Gastrocnemius medialis (tissue), 4 donors: ENCODE results near the gene MAPK11. TPM values are rescaled to one million over a fixed set of nuclear protein-coding genes. Genes with fewer than 3 reads are reported as not detected.

ENCODE experiments used
- ATAC-seq, 2 donors: fragments of 150-250 bp; one replicate each; pipeline ENCODE4 v1.9.1; 2016
- DNase-seq, 2 donors: peaks; one replicate each; pipeline ENCODE4 v3.0.0-alpha.2; 2019
- H3K27ac ChIP-seq, 4 donors: fragments of 200-600 bp; sonication (generic); 1 replicate in 1 of 4; 2 replicates in 3 of 4; pipeline ENCODE4 v1.5.1; 2016 to 2018; ENCODE audit warnings: mild to moderate bottlenecking in 2 of 4, moderate library complexity in 1 of 4
- H3K27me3 ChIP-seq, 3 donors: fragments of 200-600 bp; sonication (generic) in 2 of 3; 1 replicate in 1 of 3; 2 replicates in 2 of 3; pipeline versions ENCODE4 v1.5.1 to v1.6.0; 2016 to 2019; ENCODE audit warnings: mild to moderate bottlenecking in 1 of 3, moderate library complexity in 1 of 3
- H3K36me3 ChIP-seq, 2 donors: fragments of 200-600 bp; sonication (generic) in 1 of 2; one replicate each; pipeline ENCODE4 v1.5.1; 2017 to 2018
- H3K4me1 ChIP-seq, 2 donors: fragments of 200-600 bp; sonication (generic) in 1 of 2; one replicate each; pipeline ENCODE4 v1.5.1; 2016 to 2017; ENCODE audit warnings: mild to moderate bottlenecking in 2 of 2
- H3K4me3 ChIP-seq, 4 donors: fragments of 200-600 bp; sonication (generic) in 3 of 4; 1 replicate in 1 of 4; 2 replicates in 3 of 4; pipeline ENCODE4 v1.5.1; 2016 to 2019; ENCODE audit warnings: mild to moderate bottlenecking in 2 of 4
- H3K9me3 ChIP-seq, 3 donors: fragments of 200-600 bp; sonication (generic) in 2 of 3; 1 replicate in 1 of 3; 2 replicates in 2 of 3; pipeline ENCODE4 v1.5.1; 2016 to 2019
- POLR2A ChIP-seq, 2 donors: fragments of 450-650 bp; IDR thresholded peaks; one replicate each; pipeline ENCODE4 v1.6.1; 2017; ENCODE audit warnings: antibody characterized with exemption in 2 of 2, mild to moderate bottlenecking in 2 of 2, moderate library complexity in 2 of 2
- in situ Hi-C, 4 donors: fragments of 200-750 bp; cut with MboI; loops; one replicate each; pipeline versions ENCODE4 v1.15.0 to v1.8.0; 2017; ENCODE audit warnings: low sequenced_read_pairs in 4 of 4
- intact Hi-C: fragments of 100-400 bp; cut with DNase I; formaldehyde crosslinking; loops from one replicate; pipeline ENCODE4 v1.15.1; 2023; ENCODE audit warnings: low total_unique reads
- total RNA-seq, 4 donors: library from RNA; depleted of rRNA; stranded (reverse); fragments of >200 nt; gene quantifications; one replicate each; pipeline versions ENCODE4 v1.1.0 to v1.2.3, GENCODE V29; 2016
- TF ChIP-seq, protein P1 (sequence below), 5 experiments: fragments of 450-650 bp in 3 of 5; fragments of 200-600 bp in 2 of 5; sonication (generic) in 2 of 5; IDR thresholded peaks in 4 of 5; conservative IDR thresholded peaks in 1 of 5; 1 replicate in 4 of 5; 2 replicates in 1 of 5; pipeline ENCODE4 v1.5.1; 2016 to 2019; ENCODE audit warnings: antibody characterized with exemption in 5 of 5, mild to moderate bottlenecking in 3 of 5, moderate library complexity in 3 of 5

MAPK11 gene
- total RNA-seq, 4 donors from 2014 or later = 1.8 to 4.2 (median 3.4) TPM

DNA sequence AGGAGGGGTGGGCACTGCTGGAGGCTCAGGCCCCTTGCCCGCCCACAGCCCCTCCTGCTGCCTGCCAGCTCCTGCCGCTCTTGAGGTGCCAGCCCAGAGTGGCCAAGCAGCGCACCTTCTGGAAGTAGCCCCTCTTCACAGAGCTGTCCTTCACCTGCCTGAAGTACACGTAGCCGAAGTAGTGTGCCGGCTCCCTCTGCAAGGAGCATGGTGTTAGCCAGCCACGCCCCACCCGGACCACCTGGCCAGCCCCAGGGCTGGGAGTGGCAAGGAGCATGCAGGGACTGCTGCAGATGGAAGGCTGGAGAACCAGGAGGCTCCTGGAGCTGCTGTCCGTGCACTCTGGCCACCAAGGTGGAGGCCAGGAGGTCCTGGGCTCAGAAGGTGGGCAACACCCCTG lies 47.0 kb upstream of the MAPK11 start:
- no peak for ATAC-seq
- H3K9me3 ChIP-seq = no peaks in the 10 kb centered on the region
- DNase-seq = no peak
- in situ Hi-C loops = no loop called here
- intact Hi-C loops = no loop called here
- H3K4me3 ChIP-seq = no peak overlapping the region
- TF ChIP-seq, protein P1, sequence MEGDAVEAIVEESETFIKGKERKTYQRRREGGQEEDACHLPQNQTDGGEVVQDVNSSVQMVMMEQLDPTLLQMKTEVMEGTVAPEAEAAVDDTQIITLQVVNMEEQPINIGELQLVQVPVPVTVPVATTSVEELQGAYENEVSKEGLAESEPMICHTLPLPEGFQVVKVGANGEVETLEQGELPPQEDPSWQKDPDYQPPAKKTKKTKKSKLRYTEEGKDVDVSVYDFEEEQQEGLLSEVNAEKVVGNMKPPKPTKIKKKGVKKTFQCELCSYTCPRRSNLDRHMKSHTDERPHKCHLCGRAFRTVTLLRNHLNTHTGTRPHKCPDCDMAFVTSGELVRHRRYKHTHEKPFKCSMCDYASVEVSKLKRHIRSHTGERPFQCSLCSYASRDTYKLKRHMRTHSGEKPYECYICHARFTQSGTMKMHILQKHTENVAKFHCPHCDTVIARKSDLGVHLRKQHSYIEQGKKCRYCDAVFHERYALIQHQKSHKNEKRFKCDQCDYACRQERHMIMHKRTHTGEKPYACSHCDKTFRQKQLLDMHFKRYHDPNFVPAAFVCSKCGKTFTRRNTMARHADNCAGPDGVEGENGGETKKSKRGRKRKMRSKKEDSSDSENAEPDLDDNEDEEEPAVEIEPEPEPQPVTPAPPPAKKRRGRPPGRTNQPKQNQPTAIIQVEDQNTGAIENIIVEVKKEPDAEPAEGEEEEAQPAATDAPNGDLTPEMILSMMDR (IDR thresholded peaks at IDR 0.05 in 4 of 5, conservative IDR thresholded peaks at IDR 0.05 in 1 of 5) = no peak
- no peak for TF ChIP-seq POLR2A (IDR thresholded peaks at IDR 0.05)
- H3K27ac ChIP-seq = no peak overlapping the region
- H3K27me3 ChIP-seq = no peaks in the 10 kb centered on the region
- no peaks in the 10 kb centered on the region for H3K4me1 ChIP-seq
- no peaks in the 10 kb centered on the region for H3K36me3 ChIP-seq

DNA sequence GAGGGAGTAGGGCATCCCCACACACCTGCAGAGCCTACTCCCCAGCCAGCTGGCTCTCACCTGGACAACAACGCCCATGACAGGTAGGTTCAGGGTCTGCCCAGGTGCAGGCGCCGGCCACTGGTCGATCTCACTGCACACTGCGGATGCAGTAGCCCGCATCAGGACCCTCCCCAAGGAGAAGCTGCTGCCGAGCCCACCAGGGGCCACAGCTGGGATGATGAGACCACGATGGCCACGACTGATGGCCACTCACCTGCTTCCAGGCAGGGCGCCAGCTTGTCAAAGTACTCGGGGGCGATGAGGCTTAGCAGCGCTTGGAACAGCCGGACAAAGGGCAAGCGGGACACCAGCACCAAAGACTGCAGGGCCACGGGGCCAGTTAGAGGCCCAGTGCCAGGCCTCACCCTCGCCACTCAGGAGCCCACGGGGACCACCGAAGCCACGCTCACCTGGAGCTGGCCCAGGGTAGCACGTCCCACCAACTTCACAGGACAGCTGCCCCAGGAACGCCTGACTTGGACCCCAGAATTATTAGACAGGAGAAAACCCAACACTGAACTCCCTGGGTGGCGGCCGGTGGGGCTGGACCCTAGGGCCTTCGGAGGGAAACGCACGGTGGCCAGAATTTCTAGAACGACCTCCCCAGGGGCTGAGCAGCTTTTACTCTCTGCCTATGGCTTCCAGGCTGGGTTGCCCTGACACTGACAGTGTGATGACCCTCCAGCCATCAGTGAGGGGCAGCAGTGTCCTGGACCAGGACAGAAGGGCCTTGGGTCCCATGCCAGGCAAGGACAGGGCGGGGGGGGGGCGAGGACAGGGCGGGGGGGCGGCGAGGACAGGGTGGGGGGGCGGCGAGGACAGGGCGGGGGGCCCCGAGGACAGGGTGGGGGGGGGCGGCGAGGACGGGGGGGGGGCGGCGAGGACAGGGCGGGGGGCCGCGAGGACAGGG lies 46.2 kb upstream of the MAPK11 start:
- no peak overlapping the region for H3K27ac ChIP-seq
- DNase-seq = no peak
- no peak for TF ChIP-seq POLR2A (IDR thresholded peaks at IDR 0.05)
- TF ChIP-seq, protein P1 (IDR thresholded peaks at IDR 0.05 in 4 of 5, conservative IDR thresholded peaks at IDR 0.05 in 1 of 5) = no peak
- intact Hi-C loops (no loop called here), in situ Hi-C loops (no loop called here)
- no peaks in the 10 kb centered on the region for H3K27me3 ChIP-seq
- no peaks in the 10 kb centered on the region for H3K4me1 ChIP-seq
- no peaks in the 10 kb centered on the region for H3K36me3 ChIP-seq
- H3K4me3 ChIP-seq = no peak overlapping the region
- H3K9me3 ChIP-seq = no peaks in the 10 kb centered on the region
- no peak for ATAC-seq

DNA sequence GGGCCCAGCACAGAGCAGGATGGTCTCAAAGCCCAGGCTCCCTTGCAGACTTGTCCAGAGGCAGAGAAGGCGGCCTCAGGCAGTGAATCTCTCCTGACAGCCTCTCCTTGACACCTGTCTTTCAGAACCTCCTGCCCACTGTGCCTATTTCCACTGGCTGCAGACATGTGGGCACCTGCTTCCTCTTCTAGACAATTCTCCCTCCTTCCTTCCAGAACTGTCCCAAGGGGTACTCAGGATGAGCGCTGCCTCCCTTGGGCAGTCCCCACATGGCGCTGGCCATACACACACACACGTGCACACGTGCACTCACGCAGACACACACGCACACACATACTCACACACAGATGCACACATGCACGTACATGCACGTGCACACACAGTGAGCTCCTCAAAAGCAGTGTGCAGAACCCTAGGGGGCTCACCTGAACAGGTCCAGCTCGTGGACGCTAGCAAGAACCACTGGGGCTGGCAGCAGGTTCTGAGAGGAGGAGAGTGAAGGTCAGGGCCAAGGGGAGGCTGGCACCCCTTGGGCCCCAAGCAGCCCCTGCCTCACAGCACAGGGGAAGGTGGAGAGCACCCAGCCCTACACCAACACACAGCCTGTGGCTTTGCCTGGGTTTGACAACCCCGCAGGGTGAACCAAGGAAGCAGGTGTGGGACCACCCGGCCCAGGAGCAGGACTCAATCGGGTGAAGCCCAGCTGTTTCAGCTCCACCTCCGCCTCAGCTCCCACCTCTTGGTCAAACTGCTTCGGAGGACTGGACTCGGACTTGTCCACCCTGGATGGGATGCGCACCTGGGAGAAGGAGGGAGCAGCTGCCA lies 45.3 kb upstream of the MAPK11 start:
- H3K9me3 ChIP-seq = no peaks in the 10 kb centered on the region
- no peaks in the 10 kb centered on the region for H3K36me3 ChIP-seq
- H3K27ac ChIP-seq = no peak overlapping the region
- TF ChIP-seq POLR2A (IDR thresholded peaks at IDR 0.05) = no peak
- TF ChIP-seq, protein P1 (IDR thresholded peaks at IDR 0.05 in 4 of 5, conservative IDR thresholded peaks at IDR 0.05 in 1 of 5) = no peak
- ATAC-seq (no peak), DNase-seq (no peak)
- no peak overlapping the region for H3K4me3 ChIP-seq
- in situ Hi-C loops (no loop called here), intact Hi-C loops (no loop called here)
- H3K27me3 ChIP-seq = no peaks in the 10 kb centered on the region
- no peaks in the 10 kb centered on the region for H3K4me1 ChIP-seq

DNA sequence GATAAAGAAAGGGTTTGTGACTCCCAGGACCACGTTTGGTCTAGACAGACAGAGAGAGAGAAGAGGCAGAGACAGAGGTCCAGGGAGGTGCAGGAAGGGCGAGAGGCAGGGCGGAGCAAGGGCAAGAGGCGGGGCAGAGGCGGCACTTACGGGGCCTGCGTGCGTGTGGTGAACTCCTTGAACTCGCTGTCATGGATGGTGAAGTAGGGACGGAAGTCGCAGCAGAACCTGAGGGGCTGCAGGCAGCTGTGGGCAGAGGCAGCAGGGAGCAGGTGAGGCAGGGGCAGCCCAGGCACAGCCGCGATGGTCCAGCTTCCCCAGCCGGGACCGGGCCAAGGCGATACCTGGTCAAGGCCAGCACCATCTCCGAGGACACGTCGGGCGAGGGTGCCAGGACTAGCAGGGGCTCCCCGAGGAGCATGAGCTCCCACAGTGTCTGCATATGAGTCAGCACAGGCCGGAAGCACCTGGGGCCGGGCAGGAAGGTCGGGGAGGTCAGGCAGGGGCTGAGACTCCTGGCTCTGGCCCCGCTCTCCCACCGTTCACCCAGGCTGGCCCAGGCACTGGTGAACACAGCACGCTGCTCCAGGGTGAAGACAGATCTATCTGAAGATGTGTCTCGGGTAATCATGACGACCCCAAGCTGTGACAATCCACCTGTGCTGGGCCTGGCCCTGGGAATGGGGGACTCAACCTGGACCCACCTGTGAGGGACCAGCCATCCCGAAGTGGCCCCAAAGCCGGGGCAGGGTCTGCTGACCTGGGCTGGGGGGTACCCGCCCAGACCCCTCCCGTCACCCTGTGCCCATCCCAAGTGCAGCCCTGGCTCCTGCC lies 44.5 kb upstream of the MAPK11 start:
- DNase-seq (no peak), ATAC-seq (no peak)
- Histone ChIP-seq H3K9me3 (no peaks in the 10 kb centered on the region), H3K27ac (no peak overlapping the region), H3K4me1 (no peaks in the 10 kb centered on the region), H3K4me3 (peak overlapping the region in 1 of 4 donors; percentile 9), H3K27me3 (no peaks in the 10 kb centered on the region), H3K36me3 (no peaks in the 10 kb centered on the region)
- TF ChIP-seq, protein P1 (IDR thresholded peaks at IDR 0.05 in 4 of 5, conservative IDR thresholded peaks at IDR 0.05 in 1 of 5) = no peak
- no peak for TF ChIP-seq POLR2A (IDR thresholded peaks at IDR 0.05)
- intact Hi-C loops (no loop called here), in situ Hi-C loops (no loop called here)
